Neuron (in vitro differentiated cells): ENCODE measurements around the gene MAST4.
A peak's percentile ranks its signal among the peaks of the same experiment; 100 is the strongest.

Experiments
- H2AFZ ChIP-seq: one replicate; pipeline ENCODE4 v1.6.1; 2013; ENCODE audit warnings: low read depth, mild to moderate bottlenecking, inconsistent platforms, low read length, moderate library complexity
- H3K27me3 ChIP-seq: one replicate; pipeline ENCODE4 v1.6.1; 2013; ENCODE audit warnings: low read length; ENCODE audit not compliant: insufficient read depth
- H3K36me3 ChIP-seq: one replicate; pipeline ENCODE4 v1.6.1; 2013; ENCODE audit warnings: low read length; ENCODE audit not compliant: insufficient read depth
- H3K4me1 ChIP-seq: one replicate; pipeline ENCODE4 v1.6.1; 2013; ENCODE audit warnings: low read length; ENCODE audit not compliant: insufficient read depth
- H3K4me3 ChIP-seq: 2 replicates; pipeline ENCODE4 v1.5.1; 2013; ENCODE audit warnings: mild to moderate bottlenecking, low read length, moderate library complexity
- H3K9me3 ChIP-seq: one replicate; pipeline ENCODE4 v1.6.1; 2013; ENCODE audit warnings: low read length

MAST4 gene

GRCh38 chr5:66595756-66596635 is at the start of gene MAST4:
MAST4 (plus strand) TSS chr5:66596393; CDS start chr5:66596656, 263 bp downstream.
- peak within 1 kb of the TSS; percentile 84 for H2AFZ ChIP-seq
- H3K27me3 ChIP-seq: peaks cover 17% of the 10 kb centered on the region
- no peaks in the 10 kb centered on the region for H3K36me3 ChIP-seq
- H3K9me3 ChIP-seq: no peaks in the 10 kb centered on the region
- H3K4me1 ChIP-seq: peaks cover 19% of the 10 kb centered on the region
- H3K4me3 ChIP-seq: peak within 1 kb of the TSS; percentile 70

- no peaks in the 10 kb centered on the region for H3K36me3 ChIP-seq
- H3K4me3 ChIP-seq: no peak overlapping the region
- H3K4me1 ChIP-seq: no peaks in the 10 kb centered on the region
- peaks cover 2% of the 10 kb centered on the region for H3K9me3 ChIP-seq
- no peaks in the 10 kb centered on the region for H3K27me3 ChIP-seq
- H2AFZ ChIP-seq: no peak overlapping the region
Observed at GRCh38 chr5:66546541-66546940, 49.7 kb upstream of the MAST4 start.

- no peak overlapping the region for H3K4me3 ChIP-seq
- H3K9me3 ChIP-seq: no peaks in the 10 kb centered on the region
- H2AFZ ChIP-seq: no peak overlapping the region
- H3K4me1 ChIP-seq: no peaks in the 10 kb centered on the region
- no peaks in the 10 kb centered on the region for H3K36me3 ChIP-seq
- H3K27me3 ChIP-seq: no peaks in the 10 kb centered on the region
Observed at GRCh38 chr5:66551338-66551737, 44.9 kb upstream of the MAST4 start.

GRCh38 chr5:66551945-66552344 is 44.2 kb upstream of the MAST4 start:
- no peak overlapping the region for H2AFZ ChIP-seq
- no peaks in the 10 kb centered on the region for H3K27me3 ChIP-seq

GRCh38 chr5:66553368-66553912 is 42.8 kb upstream of the MAST4 start:
- H3K36me3 ChIP-seq: no peaks in the 10 kb centered on the region
- H3K9me3 ChIP-seq: no peaks in the 10 kb centered on the region
- no peak overlapping the region for H3K4me3 ChIP-seq
- no peak overlapping the region for H2AFZ ChIP-seq
- H3K4me1 ChIP-seq: no peaks in the 10 kb centered on the region
- H3K27me3 ChIP-seq: no peaks in the 10 kb centered on the region

More at GRCh38 chr5:66551945-66552344, 44.2 kb upstream of the MAST4 start:
- Histone ChIP-seq H3K4me1 (no peaks in the 10 kb centered on the region), H3K9me3 (no peaks in the 10 kb centered on the region), H3K4me3 (no peak overlapping the region), H3K36me3 (no peaks in the 10 kb centered on the region)

- no peaks in the 10 kb centered on the region for H3K4me1 ChIP-seq
- no peak overlapping the region for H2AFZ ChIP-seq
- no peaks in the 10 kb centered on the region for H3K36me3 ChIP-seq
- no peaks in the 10 kb centered on the region for H3K9me3 ChIP-seq
- H3K27me3 ChIP-seq: no peaks in the 10 kb centered on the region
- H3K4me3 ChIP-seq: no peak overlapping the region
Observed at GRCh38 chr5:66553916-66554575, 42.1 kb upstream of the MAST4 start.

- Histone ChIP-seq H3K4me1 (no peaks in the 10 kb centered on the region), H3K4me3 (no peak overlapping the region), H3K27me3 (no peaks in the 10 kb centered on the region), H3K36me3 (no peaks in the 10 kb centered on the region), H2AFZ (no peak overlapping the region), H3K9me3 (no peaks in the 10 kb centered on the region)
Observed at GRCh38 chr5:66554884-66555283, 41.3 kb upstream of the MAST4 start.

- Histone ChIP-seq H3K36me3 (no peaks in the 10 kb centered on the region), H3K4me3 (no peak overlapping the region), H2AFZ (no peak overlapping the region), H3K4me1 (no peaks in the 10 kb centered on the region), H3K9me3 (no peaks in the 10 kb centered on the region), H3K27me3 (no peaks in the 10 kb centered on the region)
Observed at GRCh38 chr5:66558560-66558959, 37.6 kb upstream of the MAST4 start.

GRCh38 chr5:66560371-66560770 is 35.8 kb upstream of the MAST4 start:
- Histone ChIP-seq H3K9me3 (no peaks in the 10 kb centered on the region), H3K36me3 (no peaks in the 10 kb centered on the region), H3K4me3 (no peak overlapping the region), H2AFZ (no peak overlapping the region), H3K27me3 (no peaks in the 10 kb centered on the region), H3K4me1 (no peaks in the 10 kb centered on the region)

- H3K9me3 ChIP-seq: no peaks in the 10 kb centered on the region
- no peak overlapping the region for H3K4me3 ChIP-seq
- H3K36me3 ChIP-seq: no peaks in the 10 kb centered on the region
- H2AFZ ChIP-seq: no peak overlapping the region
- no peaks in the 10 kb centered on the region for H3K27me3 ChIP-seq
- no peaks in the 10 kb centered on the region for H3K4me1 ChIP-seq
Observed at GRCh38 chr5:66561256-66561990, 34.8 kb upstream of the MAST4 start.

- H3K36me3 ChIP-seq: no peaks in the 10 kb centered on the region
Observed at GRCh38 chr5:66565878-66566277, 30.3 kb upstream of the MAST4 start.

GRCh38 chr5:66567474-66567873 is 28.7 kb upstream of the MAST4 start:
- Histone ChIP-seq H3K9me3 (no peaks in the 10 kb centered on the region), H3K4me3 (no peak overlapping the region), H3K27me3 (no peaks in the 10 kb centered on the region), H3K36me3 (no peaks in the 10 kb centered on the region), H2AFZ (no peak overlapping the region), H3K4me1 (no peaks in the 10 kb centered on the region)

More at GRCh38 chr5:66565878-66566277, 30.3 kb upstream of the MAST4 start:
- Histone ChIP-seq H3K4me3 (no peak overlapping the region), H3K27me3 (no peaks in the 10 kb centered on the region), H3K4me1 (no peaks in the 10 kb centered on the region), H3K9me3 (no peaks in the 10 kb centered on the region), H2AFZ (no peak overlapping the region)

GRCh38 chr5:66570201-66570600 is 26.0 kb upstream of the MAST4 start:
- Histone ChIP-seq H3K4me1 (peaks cover 5% of the 10 kb centered on the region), H3K36me3 (no peaks in the 10 kb centered on the region), H2AFZ (no peak overlapping the region), H3K27me3 (no peaks in the 10 kb centered on the region), H3K4me3 (no peak overlapping the region), H3K9me3 (no peaks in the 10 kb centered on the region)
